IPS-18a (cell line): ENCODE measurements around the gene NT5C2.
"Not testable (repeated sequence)": the region's sequence is repeated elsewhere in the genome, so short reads cannot be mapped to it uniquely, and the experiment has no call there.

Experiments
- H3K27ac ChIP-seq: one replicate; pipeline ENCODE4 v1.5.1; 2013; ENCODE audit warnings: low read length
- H3K27me3 ChIP-seq: one replicate; pipeline ENCODE4 v1.6.1; 2013; ENCODE audit warnings: mild to moderate bottlenecking, low read length; ENCODE audit not compliant: control insufficient read depth, insufficient read depth
- H3K36me3 ChIP-seq: one replicate; pipeline ENCODE4 v1.6.1; 2013; ENCODE audit warnings: low read depth, low read length; ENCODE audit not compliant: control insufficient read depth
- H3K4me1 ChIP-seq: one replicate; pipeline ENCODE4 v1.6.1; 2013; ENCODE audit warnings: low read depth, low read length; ENCODE audit not compliant: control insufficient read depth
- H3K4me3 ChIP-seq: one replicate; pipeline ENCODE4 v1.5.1; 2013; ENCODE audit warnings: low read length
- H3K9ac ChIP-seq: one replicate; pipeline ENCODE4 v1.6.1; 2013; ENCODE audit warnings: mild to moderate bottlenecking, low read length, moderate library complexity
- H3K9me3 ChIP-seq: one replicate; pipeline ENCODE4 v1.6.1; 2013; ENCODE audit warnings: low read depth, low read length; ENCODE audit not compliant: control insufficient read depth

NT5C2 gene

DNA sequence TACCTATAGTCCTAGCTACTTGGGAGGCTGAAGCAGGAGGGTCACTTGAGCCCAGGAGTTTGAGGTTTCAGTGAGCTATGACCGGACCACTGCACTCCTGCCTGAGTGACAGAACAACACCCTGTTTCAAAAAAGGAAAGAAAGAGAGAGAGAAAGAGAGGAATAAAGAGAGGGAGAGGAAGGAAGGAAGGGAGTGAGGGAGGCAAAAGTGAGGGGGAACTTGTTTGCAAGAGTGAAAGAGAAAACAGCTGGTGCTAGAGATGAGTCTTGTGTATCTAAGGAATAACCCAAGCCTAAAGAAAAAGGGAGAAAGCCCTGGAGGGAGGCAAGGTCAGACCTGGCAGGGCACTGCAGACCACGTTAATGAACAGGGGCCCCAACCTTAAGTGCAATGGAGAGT lies 4.8 kb upstream of the NT5C2 start:
- H3K36me3 ChIP-seq, result no peaks in the 10 kb centered on the region
- no peak overlapping the region for H3K4me3 ChIP-seq
- H3K9me3 ChIP-seq, result no peaks in the 10 kb centered on the region
- no peak overlapping the region for H3K9ac ChIP-seq
- H3K4me1 ChIP-seq, result peaks cover 7% of the 10 kb centered on the region
- H3K27me3 ChIP-seq, result peaks cover 12% of the 10 kb centered on the region
- no peak overlapping the region for H3K27ac ChIP-seq

DNA sequence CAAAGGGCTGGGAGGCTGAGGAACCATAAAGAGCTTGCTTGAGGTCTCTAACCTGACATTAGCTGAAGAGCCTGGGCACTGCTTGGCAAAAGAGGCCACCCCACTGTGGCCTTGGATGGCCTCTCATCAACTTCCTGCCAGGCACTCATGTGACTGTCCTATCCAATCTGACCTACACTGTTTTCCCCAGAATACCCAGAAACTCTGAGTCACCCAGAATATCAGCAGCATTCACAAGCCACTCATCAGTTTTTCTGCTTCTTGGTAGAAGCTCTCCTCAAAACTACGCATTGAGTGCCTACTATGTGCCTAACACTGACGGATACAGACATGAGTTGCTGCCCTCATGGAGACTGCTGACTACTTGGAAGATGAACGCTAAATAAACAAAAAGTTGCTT lies 4.1 kb upstream of the NT5C2 start:
- Histone ChIP-seq H3K27me3 (peaks cover 12% of the 10 kb centered on the region), H3K9me3 (no peaks in the 10 kb centered on the region), H3K27ac (no peak overlapping the region), H3K4me1 (peaks cover 7% of the 10 kb centered on the region), H3K4me3 (no peak overlapping the region), H3K36me3 (no peaks in the 10 kb centered on the region), H3K9ac (no peak overlapping the region)

DNA sequence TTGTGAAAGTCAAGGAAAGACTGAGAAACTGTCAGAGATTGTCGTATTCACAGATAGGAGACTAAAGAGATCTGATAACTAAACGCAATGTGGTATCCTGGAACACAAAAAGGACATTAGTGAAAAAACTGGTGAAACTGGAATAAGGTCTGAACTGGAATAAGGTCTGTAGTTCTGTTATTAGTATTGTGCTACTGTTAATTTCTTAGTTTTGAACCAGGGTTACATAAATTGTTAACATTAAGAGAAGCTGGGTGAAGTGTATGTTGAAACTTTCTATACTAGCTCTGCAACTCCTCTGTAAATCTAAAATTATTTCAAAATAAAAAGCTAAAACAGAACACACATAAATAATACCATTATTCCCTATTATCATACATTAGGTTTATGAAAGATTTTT lies 3.4 kb upstream of the NT5C2 start:
- Histone ChIP-seq H3K36me3 (no peaks in the 10 kb centered on the region), H3K4me3 (no peak overlapping the region), H3K9me3 (no peaks in the 10 kb centered on the region), H3K27ac (no peak overlapping the region), H3K9ac (no peak overlapping the region), H3K27me3 (peaks cover 12% of the 10 kb centered on the region), H3K4me1 (peaks cover 14% of the 10 kb centered on the region)

DNA sequence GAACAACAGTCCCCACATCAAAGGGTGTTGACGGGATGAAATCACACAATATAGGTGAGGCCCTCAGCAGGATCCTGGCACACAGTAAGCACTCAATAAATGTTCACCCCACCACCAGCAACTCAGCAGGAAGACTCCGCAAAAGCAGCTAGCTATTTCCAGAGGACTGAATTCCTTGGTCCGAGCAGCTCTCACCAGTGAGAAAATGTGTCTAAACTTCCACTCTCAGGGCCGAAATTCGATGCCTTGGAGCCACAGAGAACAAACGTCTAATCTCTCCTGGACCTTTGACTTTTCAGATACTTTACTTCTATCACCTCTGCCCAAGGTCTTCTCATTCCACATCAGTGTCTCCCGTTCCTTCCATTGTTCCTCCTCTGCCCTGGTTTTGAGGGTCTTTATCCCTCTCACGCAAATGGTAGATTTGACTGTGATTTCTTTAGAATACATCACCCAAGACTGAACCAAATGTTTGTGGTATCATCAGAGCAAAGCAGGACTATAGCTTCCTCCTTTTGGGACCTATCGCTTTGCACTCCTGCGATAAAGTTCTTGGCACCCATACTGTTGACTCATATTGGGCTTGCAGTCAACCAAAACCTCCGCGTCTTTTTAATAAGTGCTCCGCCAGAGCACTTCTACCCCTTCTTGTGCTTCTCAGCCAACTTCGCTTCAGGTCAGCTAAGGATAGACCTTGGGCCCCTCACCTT lies 903 bp upstream of the NT5C2 start:
- peaks cover 12% of the 10 kb centered on the region for H3K27me3 ChIP-seq
- peak overlapping the region; percentile 52 for H3K4me3 ChIP-seq
- H3K4me1 ChIP-seq, result peaks cover 15% of the 10 kb centered on the region
- no peak overlapping the region for H3K9ac ChIP-seq
- no peaks in the 10 kb centered on the region for H3K36me3 ChIP-seq
- H3K9me3 ChIP-seq, result no peaks in the 10 kb centered on the region
- H3K27ac ChIP-seq, result no peak overlapping the region

DNA sequence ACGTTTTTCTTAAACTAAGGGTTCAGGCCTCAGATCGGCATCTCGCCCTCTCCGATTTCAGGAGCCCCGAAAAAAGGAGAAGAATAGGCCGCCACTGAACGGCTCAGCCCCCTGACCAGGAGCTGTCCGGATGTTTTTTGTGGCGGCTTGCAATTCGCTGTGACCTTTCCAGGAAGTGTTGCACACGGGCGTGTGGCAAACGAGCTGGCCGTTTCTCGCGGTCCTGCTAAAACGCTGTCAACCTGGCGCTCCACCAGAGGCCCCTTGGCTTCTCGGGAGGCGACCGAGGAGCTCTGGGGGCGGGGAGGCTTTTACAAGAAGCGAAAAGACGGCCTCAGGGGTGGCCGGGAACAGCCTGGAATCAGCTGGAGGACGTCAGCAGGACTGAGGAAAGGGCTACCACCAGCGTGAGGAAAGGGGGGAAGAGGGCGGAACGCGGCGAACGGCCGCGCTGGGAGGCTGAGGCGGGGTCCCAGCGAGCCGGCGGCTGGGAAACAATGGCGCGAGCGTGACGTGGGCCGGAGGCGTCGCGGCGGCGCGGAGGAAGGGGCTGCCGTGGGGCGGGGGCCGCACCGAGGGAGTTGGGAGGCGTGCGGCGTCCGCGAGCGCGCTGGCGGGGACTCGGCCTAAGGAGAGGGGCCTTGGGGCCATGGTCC lies 493 bp downstream of the NT5C2 start:
- H3K9ac ChIP-seq, result peak overlapping the region; percentile 59
- peak overlapping the region; percentile 94 for H3K4me3 ChIP-seq
- H3K9me3 ChIP-seq, result no peaks in the 10 kb centered on the region
- H3K27me3 ChIP-seq, result peaks cover 12% of the 10 kb centered on the region
- no peak overlapping the region for H3K27ac ChIP-seq
- peaks cover 15% of the 10 kb centered on the region for H3K4me1 ChIP-seq
- H3K36me3 ChIP-seq, result no peaks in the 10 kb centered on the region

DNA sequence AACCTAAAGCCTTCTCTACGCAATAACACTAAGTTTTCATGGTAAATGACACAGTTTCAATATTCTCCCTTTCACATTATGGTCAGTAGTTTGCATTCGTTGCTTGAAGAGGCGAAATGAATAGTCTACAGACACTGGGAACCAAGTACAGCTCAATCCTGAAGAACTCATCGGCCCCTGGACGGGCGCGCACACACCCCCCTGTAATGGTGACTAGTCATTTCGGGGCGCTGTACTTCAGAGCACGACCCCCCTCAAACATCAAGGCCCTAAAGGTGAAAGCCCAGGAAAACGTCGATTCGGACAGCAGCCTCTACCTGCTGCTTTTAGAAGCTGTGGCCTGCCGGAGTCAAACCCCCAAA lies 1.0 kb downstream of the NT5C2 start:
- Histone ChIP-seq H3K4me3 (peak overlapping the region; percentile 94), H3K27me3 (peaks cover 12% of the 10 kb centered on the region), H3K9me3 (no peaks in the 10 kb centered on the region), H3K9ac (peak overlapping the region; percentile 59), H3K36me3 (no peaks in the 10 kb centered on the region), H3K4me1 (peaks cover 15% of the 10 kb centered on the region), H3K27ac (no peak overlapping the region)

DNA sequence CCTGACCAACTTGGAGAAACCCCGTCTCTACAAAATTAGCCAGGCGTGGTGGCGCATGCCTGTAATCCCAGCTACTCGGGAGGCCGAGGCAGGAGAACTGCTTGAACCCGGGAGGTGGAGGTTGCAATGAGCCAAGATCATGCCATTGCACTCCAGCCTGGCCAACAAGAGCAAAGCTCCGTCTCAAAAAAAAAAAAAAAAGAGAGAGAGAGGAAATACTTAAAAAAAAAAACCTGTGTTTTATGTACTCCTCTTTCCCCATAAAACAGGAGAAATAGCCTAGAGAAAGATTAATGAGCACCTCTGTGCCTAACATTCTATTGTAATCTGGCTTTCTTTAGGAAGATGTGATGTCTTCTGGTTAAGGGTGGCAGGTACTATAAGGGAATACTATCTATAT lies 1.9 kb downstream of the NT5C2 start:
- not testable (repeated sequence) for H3K36me3 ChIP-seq
- Histone ChIP-seq H3K9ac (peak overlapping the region; percentile 59), H3K4me1 (peaks cover 15% of the 10 kb centered on the region)

DNA sequence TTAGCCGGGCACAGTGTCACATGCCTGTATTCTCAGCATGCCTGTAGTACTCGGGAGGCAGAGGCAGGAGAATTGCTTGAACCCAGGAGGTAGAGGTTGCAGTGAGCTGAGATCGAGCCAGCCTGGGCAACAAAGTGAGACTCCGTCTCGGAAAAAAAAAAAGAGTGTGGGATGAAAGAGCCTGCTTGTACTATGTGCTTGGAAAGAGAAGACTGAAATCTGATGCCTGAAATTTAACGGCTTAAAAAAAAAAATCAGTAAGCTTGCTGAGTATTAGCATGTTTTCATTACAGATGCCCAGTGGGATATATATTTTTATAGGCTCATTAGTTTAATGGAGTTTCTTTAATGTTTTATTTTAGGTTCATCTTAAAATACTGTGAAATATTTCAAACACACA lies 4.2 kb downstream of the NT5C2 start:
- Histone ChIP-seq H3K27me3 (peaks cover 6% of the 10 kb centered on the region), H3K9me3 (no peaks in the 10 kb centered on the region), H3K9ac (no peak overlapping the region), H3K4me3 (no peak overlapping the region), H3K27ac (no peak overlapping the region), H3K36me3 (no peaks in the 10 kb centered on the region), H3K4me1 (peaks cover 14% of the 10 kb centered on the region)

More for the DNA sequence above, 1.9 kb downstream of the NT5C2 start:
- peaks cover 12% of the 10 kb centered on the region for H3K27me3 ChIP-seq
- H3K27ac ChIP-seq, H3K9me3 ChIP-seq: not testable (repeated sequence)
- H3K4me3 ChIP-seq, result peak overlapping the region; percentile 94

DNA sequence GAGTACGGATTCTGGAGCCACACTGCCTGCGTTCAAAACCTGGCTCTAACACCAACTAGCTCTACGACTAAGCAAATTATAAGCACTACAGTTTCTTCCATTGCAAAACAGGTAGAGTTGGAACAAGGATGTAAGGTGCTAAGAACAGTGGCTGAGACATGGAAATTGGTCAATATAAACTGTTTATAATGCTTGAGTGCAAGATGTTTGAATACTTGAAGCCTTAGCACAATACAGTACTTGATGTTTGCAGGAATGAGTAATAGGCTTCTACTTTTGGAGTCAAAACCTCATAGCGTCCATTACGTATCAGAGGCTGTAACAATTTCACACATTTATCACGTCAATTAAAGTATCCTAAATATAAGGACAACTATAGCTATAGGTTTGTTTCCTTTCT lies 6.9 kb downstream of the NT5C2 start:
- Histone ChIP-seq H3K27ac (no peak overlapping the region), H3K27me3 (no peaks in the 10 kb centered on the region), H3K9ac (no peak overlapping the region), H3K4me3 (no peak overlapping the region), H3K36me3 (no peaks in the 10 kb centered on the region), H3K4me1 (no peaks in the 10 kb centered on the region), H3K9me3 (no peaks in the 10 kb centered on the region)

DNA sequence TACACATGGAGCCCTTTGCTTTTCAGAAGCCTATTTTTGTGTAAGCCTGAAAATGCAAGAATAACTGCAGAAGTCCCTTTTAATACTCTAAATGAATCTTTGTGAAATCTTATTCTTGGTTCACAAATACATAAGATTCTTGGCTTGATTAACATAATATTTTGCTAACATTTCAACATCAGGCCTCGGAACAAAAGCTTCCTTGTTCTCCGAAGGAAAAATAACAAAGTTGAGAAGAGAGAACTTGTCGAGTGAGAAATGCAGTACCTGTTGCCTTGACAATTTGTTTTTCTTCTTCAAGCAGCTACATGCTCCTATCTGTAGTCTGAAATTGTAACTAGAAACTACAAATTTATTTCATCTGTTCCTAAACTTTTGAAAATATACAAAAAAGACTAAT lies 8.5 kb downstream of the NT5C2 start:
- Histone ChIP-seq H3K4me3 (no peak overlapping the region), H3K9ac (no peak overlapping the region), H3K27me3 (no peaks in the 10 kb centered on the region), H3K36me3 (peaks cover 6% of the 10 kb centered on the region), H3K27ac (no peak overlapping the region), H3K4me1 (no peaks in the 10 kb centered on the region), H3K9me3 (no peaks in the 10 kb centered on the region)

DNA sequence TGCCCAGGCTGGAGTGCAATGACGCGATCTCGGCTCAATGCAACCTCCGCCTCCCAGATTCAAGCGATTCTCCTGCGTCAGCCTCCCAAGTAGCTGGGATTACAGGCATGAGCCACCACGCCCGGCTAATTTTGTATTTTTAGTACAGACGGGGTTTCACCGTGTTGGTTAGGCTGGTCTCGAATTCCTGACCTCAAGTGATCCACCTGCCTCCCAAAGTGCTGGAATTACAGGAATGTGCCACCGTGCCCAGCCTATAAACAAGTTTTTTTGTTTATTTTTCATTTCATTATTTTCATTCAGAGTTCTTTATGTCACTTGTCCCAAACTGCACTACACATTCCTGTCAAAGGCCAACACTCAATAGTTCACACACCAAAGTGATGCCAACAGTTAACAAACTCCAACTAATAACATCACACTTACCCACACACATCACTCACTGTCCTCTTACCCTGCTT lies 9.1 kb downstream of the NT5C2 start:
- not testable (repeated sequence) for H3K9me3 ChIP-seq, H3K4me1 ChIP-seq, H3K27me3 ChIP-seq, H3K4me3 ChIP-seq, H3K36me3 ChIP-seq, H3K9ac ChIP-seq, H3K27ac ChIP-seq

DNA sequence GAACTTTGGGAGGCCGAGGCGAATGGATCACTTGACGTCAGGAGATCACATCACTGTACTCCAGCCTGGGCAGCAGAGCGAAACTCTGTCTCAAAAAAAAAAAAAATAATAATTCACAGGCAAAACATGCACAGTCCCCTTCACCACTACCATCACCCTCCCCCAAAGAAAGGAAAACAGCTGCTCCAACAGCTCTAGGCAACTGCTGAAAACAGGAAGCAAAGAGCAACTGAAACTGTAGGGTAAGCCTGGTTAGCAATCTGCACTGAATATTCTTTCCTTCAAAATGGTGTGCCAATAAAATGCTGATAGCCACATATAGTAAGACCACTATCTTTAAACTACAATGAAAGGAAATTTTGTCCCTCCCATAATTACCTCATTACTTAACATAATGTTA lies 11.8 kb downstream of the NT5C2 start:
- no peaks in the 10 kb centered on the region for H3K27me3 ChIP-seq
- no peak overlapping the region for H3K9ac ChIP-seq
- H3K27ac ChIP-seq, result no peak overlapping the region
- no peaks in the 10 kb centered on the region for H3K4me1 ChIP-seq
- no peaks in the 10 kb centered on the region for H3K9me3 ChIP-seq
- H3K36me3 ChIP-seq, result peaks cover 10% of the 10 kb centered on the region
- no peak overlapping the region for H3K4me3 ChIP-seq
